Kidney (tissue), 14 donors: ENCODE measurements around the gene RYR2. TPM values are rescaled to one million over a fixed set of nuclear protein-coding genes. Genes with fewer than 3 reads are reported as not detected.

ENCODE experiments used
- DNase-seq, 5 donors: peaks; one replicate each; pipeline ENCODE4 v3.0.0-alpha.2; 2013 to 2020
- FAIRE-seq: peaks from 2 replicates; lab custom pipeline; 2012; peaks lifted over from hg19 to GRCh38; lab: Jason Lieb, UNC
- H3K27ac ChIP-seq, 2 donors: one replicate each; pipeline ENCODE4 v1.7.0; 2013; ENCODE audit warnings: low read depth in 2 of 2, low read length in 2 of 2, inconsistent platforms in 1 of 2
- H3K27me3 ChIP-seq: one replicate; pipeline ENCODE4 v1.7.1; 2013; ENCODE audit warnings: low read length, inconsistent platforms; ENCODE audit not compliant: control insufficient read depth, insufficient read depth
- H3K36me3 ChIP-seq, 3 donors: one replicate each; pipeline versions ENCODE4 v1.7.0 to v1.7.1; 2013; ENCODE audit warnings: low read length in 3 of 3, control low read depth in 1 of 3, inconsistent platforms in 1 of 3; ENCODE audit not compliant: insufficient read depth in 3 of 3, control insufficient read depth in 2 of 3
- H3K4me1 ChIP-seq, 3 donors: one replicate each; pipeline versions ENCODE4 v1.7.0 to v1.7.1; 2013; ENCODE audit warnings: low read length in 3 of 3, inconsistent platforms in 1 of 3, low read depth in 1 of 3; ENCODE audit not compliant: control insufficient read depth in 2 of 3, insufficient read depth in 2 of 3
- H3K4me3 ChIP-seq, 3 donors: one replicate each; pipeline versions ENCODE4 v1.7.0 to v1.8.1; 2013; ENCODE audit warnings: low read length in 3 of 3, control low read depth in 1 of 3, inconsistent platforms in 1 of 3
- H3K9ac ChIP-seq, 3 donors: one replicate each; pipeline versions ENCODE4 v1.7.0 to v1.7.1; 2013; ENCODE audit warnings: low read length in 3 of 3, control low read depth in 1 of 3, inconsistent platforms in 1 of 3
- H3K9me3 ChIP-seq, 3 donors: one replicate each; pipeline versions ENCODE4 v1.7.0 to v1.7.1; 2013; ENCODE audit warnings: low read length in 3 of 3, control low read depth in 1 of 3, inconsistent platforms in 1 of 3; ENCODE audit not compliant: control insufficient read depth in 2 of 3, insufficient read depth in 1 of 3
- intact Hi-C: fragments of 100-400 bp; cut with DNase I; formaldehyde crosslinking; loops from one replicate; pipeline ENCODE4 v1.11.1; 2022
- polyA plus RNA-seq: library from polyadenylated mRNA; stranded (reverse); fragments of 350-450 nt; fragmentation: Illumina TruSeq; extraction: RNeasy Lipid Tissue Mini Kit (QIAGEN cat#74804); gene quantifications from one replicate; pipeline ENCODE4 v1.2.3, GENCODE V29; 2014; ENCODE audit warnings: low read depth, low replicate concordance; ENCODE audit not compliant: insufficient read depth
- total RNA-seq: library from RNA; stranded (reverse); fragmentation: NEBNext Ultra II Directional; extraction: Animal tissue kit (Norgen Biotek cat#: 25700); gene quantifications from one replicate; pipeline ENCODE4 v1.2.1, GENCODE V29; 2021
- TF ChIP-seq, protein P1 (sequence below): IDR thresholded peaks from 3 replicates; pipeline ENCODE4 v1.5.1; 2012; ENCODE audit warnings: mild to moderate bottlenecking, moderate library complexity, borderline replicate concordance; ENCODE audit not compliant: insufficient read depth; ENCODE audit errors: extremely low read depth
- donor health status: control.
- donor health status: control.
- donor health status: control.
- donor health status: control.
- donor health status: control.
- donor health status: DM: yes; HTN: yes; CAD: no.
- donor health status: Normal renal cell carcinoma (clear cell type).

RYR2 gene
- total and polyA plus RNA-seq, 2 donors from 2014 or later: 0.28 to 0.60 TPM

DNA sequence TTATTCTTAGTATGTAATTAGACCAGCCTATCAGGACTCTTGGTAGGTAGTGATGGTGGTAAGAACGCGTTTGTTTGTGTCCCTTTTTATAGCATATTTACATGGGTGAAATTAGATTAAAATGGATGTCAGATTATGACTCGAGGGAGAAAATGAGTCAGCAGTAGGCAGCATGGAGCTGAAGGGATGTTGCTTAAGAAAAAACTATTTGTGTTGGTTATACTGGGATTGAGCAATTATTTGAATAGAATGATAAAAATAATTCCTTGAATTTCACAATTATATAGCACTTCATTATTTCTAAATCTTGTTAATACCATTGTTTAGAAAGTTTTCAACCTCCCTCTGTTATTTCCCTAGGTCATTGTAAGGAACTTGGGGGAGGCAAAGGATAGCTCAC, 348.8 kb downstream of the RYR2 start:
- H3K9ac ChIP-seq: no peak overlapping the region
- FAIRE-seq: no peak
- intact Hi-C loops: no loop called here
- H3K4me1 ChIP-seq: no peaks in the 10 kb centered on the region
- H3K27ac ChIP-seq: no peak overlapping the region
- no peak for DNase-seq
- TF ChIP-seq, protein P1, sequence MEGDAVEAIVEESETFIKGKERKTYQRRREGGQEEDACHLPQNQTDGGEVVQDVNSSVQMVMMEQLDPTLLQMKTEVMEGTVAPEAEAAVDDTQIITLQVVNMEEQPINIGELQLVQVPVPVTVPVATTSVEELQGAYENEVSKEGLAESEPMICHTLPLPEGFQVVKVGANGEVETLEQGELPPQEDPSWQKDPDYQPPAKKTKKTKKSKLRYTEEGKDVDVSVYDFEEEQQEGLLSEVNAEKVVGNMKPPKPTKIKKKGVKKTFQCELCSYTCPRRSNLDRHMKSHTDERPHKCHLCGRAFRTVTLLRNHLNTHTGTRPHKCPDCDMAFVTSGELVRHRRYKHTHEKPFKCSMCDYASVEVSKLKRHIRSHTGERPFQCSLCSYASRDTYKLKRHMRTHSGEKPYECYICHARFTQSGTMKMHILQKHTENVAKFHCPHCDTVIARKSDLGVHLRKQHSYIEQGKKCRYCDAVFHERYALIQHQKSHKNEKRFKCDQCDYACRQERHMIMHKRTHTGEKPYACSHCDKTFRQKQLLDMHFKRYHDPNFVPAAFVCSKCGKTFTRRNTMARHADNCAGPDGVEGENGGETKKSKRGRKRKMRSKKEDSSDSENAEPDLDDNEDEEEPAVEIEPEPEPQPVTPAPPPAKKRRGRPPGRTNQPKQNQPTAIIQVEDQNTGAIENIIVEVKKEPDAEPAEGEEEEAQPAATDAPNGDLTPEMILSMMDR: no peak
- H3K36me3 ChIP-seq: no peaks in the 10 kb centered on the region
- no peak overlapping the region for H3K4me3 ChIP-seq
- no peaks in the 10 kb centered on the region for H3K9me3 ChIP-seq
- H3K27me3 ChIP-seq: no peaks in the 10 kb centered on the region

GRCh38 chr1:237393632-237394031, 351.6 kb downstream of the RYR2 start:
- Histone ChIP-seq H3K27ac (no peak overlapping the region), H3K36me3 (no peaks in the 10 kb centered on the region), H3K9ac (no peak overlapping the region), H3K4me3 (no peak overlapping the region), H3K9me3 (peaks cover 0 to 3% (median 0%) of the 10 kb centered on the region in 3 donors), H3K4me1 (no peaks in the 10 kb centered on the region), H3K27me3 (no peaks in the 10 kb centered on the region)
- TF ChIP-seq, protein P1: no peak
- DNase-seq: no peak
- intact Hi-C loops: no loop called here
- FAIRE-seq: no peak

DNA sequence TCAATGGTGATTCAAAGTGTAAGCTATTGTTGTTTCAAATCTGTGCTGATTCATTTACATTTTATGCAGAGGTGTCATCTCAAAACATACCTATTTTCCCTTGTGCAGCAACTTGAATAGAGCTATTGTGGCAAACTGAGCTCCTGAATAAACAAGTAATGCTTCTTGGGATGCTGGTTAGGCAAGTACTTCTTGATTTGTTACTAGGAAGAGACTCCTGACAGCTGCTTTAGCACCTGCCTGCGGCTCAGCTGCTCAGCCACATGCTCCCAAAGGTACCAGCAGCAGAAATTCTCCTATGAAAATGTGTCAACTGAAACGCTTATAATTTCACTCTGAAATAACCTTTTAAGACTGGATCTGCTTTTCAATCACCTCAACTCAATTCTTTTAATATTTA, 352.3 kb downstream of the RYR2 start:
- FAIRE-seq: no peak
- intact Hi-C loops: no loop called here
- Histone ChIP-seq H3K4me3 (no peak overlapping the region), H3K4me1 (no peaks in the 10 kb centered on the region), H3K36me3 (no peaks in the 10 kb centered on the region), H3K27ac (no peak overlapping the region), H3K9me3 (peaks cover 0 to 3% (median 0%) of the 10 kb centered on the region in 3 donors), H3K27me3 (no peaks in the 10 kb centered on the region), H3K9ac (no peak overlapping the region)
- no peak for DNase-seq
- TF ChIP-seq, protein P1: no peak

GRCh38 chr1:237396426-237396825, 354.4 kb downstream of the RYR2 start:
- FAIRE-seq (no peak), DNase-seq (peak in 1 of 5 donors; percentile 11)
- Histone ChIP-seq H3K9ac (no peak overlapping the region), H3K36me3 (no peaks in the 10 kb centered on the region), H3K27me3 (no peaks in the 10 kb centered on the region), H3K4me1 (no peaks in the 10 kb centered on the region), H3K27ac (no peak overlapping the region), H3K4me3 (no peak overlapping the region), H3K9me3 (peaks cover 0 to 3% (median 0%) of the 10 kb centered on the region in 3 donors)
- intact Hi-C loops: no loop called here
- TF ChIP-seq, protein P1: no peak
